ENCODE results near the gene PRKAR2A. TPM values are rescaled to one million over a fixed set of nuclear protein-coding genes. Genes with fewer than 3 reads are reported as not detected.
"Not testable (repeated sequence)": the region's sequence is repeated elsewhere in the genome, so short reads cannot be mapped to it uniquely, and the experiment has no call there.

PRKAR2A gene
- total and polyA plus RNA-seq, 2 donors (not counting 3 experiments of a cell fraction or from before 2014, with no cell fraction given): 8.6 to 69.9 TPM

DNA sequence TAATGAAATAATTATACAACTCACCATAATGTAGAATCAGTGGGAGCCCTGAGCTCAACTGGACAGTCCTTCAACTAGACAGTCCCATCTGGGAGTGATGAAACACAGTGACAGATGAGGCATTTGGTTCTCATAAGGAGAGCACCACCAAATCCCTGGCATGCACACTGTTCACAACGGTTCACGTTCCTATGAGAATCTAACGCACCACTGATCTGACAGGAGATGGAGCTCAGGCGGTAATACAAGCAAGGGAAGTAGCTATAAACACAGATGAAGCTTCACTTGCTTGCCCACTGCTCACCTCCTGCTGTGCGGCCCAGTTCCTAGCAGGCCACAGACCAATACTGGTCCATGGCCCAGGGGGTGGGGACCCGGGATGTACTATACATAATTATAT lies 17.0 kb downstream of the PRKAR2A start:
- H4K20me1 ChIP-seq (replicated peaks; ENCODE audit: control insufficient read depth, extremely low read depth, insufficient read depth, low read length): no peaks in the 10 kb centered on the region
- no peaks in the 10 kb centered on the region for H3K9me1 ChIP-seq (replicated peaks; ENCODE audit: control insufficient read depth, extremely low read depth, insufficient read depth, low read length)
- H3K36me3 ChIP-seq (ENCODE audit: control insufficient read depth in 2 of 2, extremely low read depth in 1 of 2, insufficient read depth in 2 of 2, low read length in 2 of 2): no peaks in the 10 kb centered on the region
- H3K4me1 ChIP-seq (ENCODE audit: control insufficient read depth, extremely low read depth, insufficient read depth, low read length): no peaks in the 10 kb centered on the region
- no peak overlapping the region for H2AFZ ChIP-seq (ENCODE audit: low read depth, low read length)
- H3K27me3 ChIP-seq (ENCODE audit: control insufficient read depth in 2 of 2, insufficient read depth in 2 of 2, low read length in 2 of 2): no peaks in the 10 kb centered on the region
- no TSS peak for BruUV-seq (replicated peaks)
- H3K4me3 ChIP-seq (replicated peaks in 1 of 3; ENCODE audit: insufficient read depth in 1 of 3, low read depth in 1 of 3, low read length in 3 of 3): no peak overlapping the region
- H3K4me2 ChIP-seq (ENCODE audit: insufficient read depth, low read length): no peak overlapping the region
- no peak overlapping the region for H3K9ac ChIP-seq (replicated peaks; ENCODE audit: extremely low read depth, insufficient read depth, low read length)
- POLR2A ChIA-PET: no interaction called here
- dilution Hi-C loops (cut with MboI; ENCODE audit: extremely low pct_ligation_motif_present, low sequenced_read_pairs): no loop called here
- DNase-seq (ENCODE audit: low read depth, low spot score) (no peak), FAIRE-seq (no peak)
- TF ChIP-seq POLR2A (IDR thresholded peaks at IDR 0.05; ENCODE audit: low read depth, low read length) (no peak), POLR2AphosphoS5 (IDR thresholded peaks at IDR 0.05; ENCODE audit: insufficient read depth, low read depth, low read length) (no peak), JUN (IDR thresholded peaks at IDR 0.05; ENCODE audit: borderline replicate concordance, insufficient read depth, insufficient read length, low read depth) (no peak), GATA2 (IDR thresholded peaks at IDR 0.05; ENCODE audit: insufficient read depth, insufficient read length, low read depth, low read length) (no peak), MYC (IDR thresholded peaks at IDR 0.05; ENCODE audit: low read depth, low read length) (no peak), EZH2 (IDR thresholded peaks at IDR 0.05; ENCODE audit: borderline replicate concordance, low read depth, low read length, severe bottlenecking) (no peak), FOS (IDR thresholded peaks at IDR 0.05; ENCODE audit: borderline replicate concordance, insufficient read depth, low read length) (no peak)
- TF ChIP-seq, protein P1, sequence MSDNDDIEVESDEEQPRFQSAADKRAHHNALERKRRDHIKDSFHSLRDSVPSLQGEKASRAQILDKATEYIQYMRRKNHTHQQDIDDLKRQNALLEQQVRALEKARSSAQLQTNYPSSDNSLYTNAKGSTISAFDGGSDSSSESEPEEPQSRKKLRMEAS (IDR thresholded peaks at IDR 0.05; ENCODE audit: insufficient read depth, insufficient read length): no peak
- TF ChIP-seq, protein P2, sequence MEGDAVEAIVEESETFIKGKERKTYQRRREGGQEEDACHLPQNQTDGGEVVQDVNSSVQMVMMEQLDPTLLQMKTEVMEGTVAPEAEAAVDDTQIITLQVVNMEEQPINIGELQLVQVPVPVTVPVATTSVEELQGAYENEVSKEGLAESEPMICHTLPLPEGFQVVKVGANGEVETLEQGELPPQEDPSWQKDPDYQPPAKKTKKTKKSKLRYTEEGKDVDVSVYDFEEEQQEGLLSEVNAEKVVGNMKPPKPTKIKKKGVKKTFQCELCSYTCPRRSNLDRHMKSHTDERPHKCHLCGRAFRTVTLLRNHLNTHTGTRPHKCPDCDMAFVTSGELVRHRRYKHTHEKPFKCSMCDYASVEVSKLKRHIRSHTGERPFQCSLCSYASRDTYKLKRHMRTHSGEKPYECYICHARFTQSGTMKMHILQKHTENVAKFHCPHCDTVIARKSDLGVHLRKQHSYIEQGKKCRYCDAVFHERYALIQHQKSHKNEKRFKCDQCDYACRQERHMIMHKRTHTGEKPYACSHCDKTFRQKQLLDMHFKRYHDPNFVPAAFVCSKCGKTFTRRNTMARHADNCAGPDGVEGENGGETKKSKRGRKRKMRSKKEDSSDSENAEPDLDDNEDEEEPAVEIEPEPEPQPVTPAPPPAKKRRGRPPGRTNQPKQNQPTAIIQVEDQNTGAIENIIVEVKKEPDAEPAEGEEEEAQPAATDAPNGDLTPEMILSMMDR (IDR thresholded peaks at IDR 0.05; ENCODE audit: extremely low read depth in 1 of 2, insufficient read depth in 1 of 2, low read depth in 1 of 2, low read length in 2 of 2): no peak
- H3K79me2 ChIP-seq (ENCODE audit: control insufficient read depth, insufficient read depth, low read length): peaks cover 9% of the 10 kb centered on the region
- H3K27ac ChIP-seq (ENCODE audit: insufficient read depth, low read depth, low read length): no peak overlapping the region
- CTCF ChIA-PET: interaction anchor here (1.1 kb wide), 1 partner anchor 9 kb away, joined by 3 read pairs; no protein-coding TSS in a partner anchor
- intact Hi-C loops (cut with micrococcal nuclease): no loop called here
- H3K9me3 ChIP-seq (replicated peaks; ENCODE audit: control insufficient read depth, insufficient read depth, low read length): no peaks in the 10 kb centered on the region

DNA sequence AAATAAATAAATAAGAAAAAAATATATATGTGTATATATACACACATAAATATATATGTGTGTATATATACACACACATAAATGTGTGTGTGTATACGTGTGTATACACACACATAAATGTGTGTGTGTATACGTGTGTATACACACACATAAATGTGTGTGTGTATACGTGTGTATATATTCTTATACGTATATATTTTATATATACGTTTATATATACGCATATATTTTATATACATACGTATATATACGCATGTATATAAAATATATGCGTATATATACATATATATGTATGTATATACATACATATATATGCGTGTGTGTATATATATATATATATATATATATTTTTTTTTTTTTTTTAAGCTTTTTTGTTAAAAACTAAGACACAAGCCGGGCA lies 18.1 kb downstream of the PRKAR2A start:
- CTCF ChIA-PET: interaction anchor here (2.0 kb wide), 1 partner anchor 89 kb away, joined by 5 read pairs; no protein-coding TSS in a partner anchor
- H3K27me3 ChIP-seq (ENCODE audit: control insufficient read depth in 2 of 2, insufficient read depth in 2 of 2, low read length in 2 of 2); H4K20me1 ChIP-seq (replicated peaks; ENCODE audit: control insufficient read depth, extremely low read depth, insufficient read depth, low read length); H3K9me1 ChIP-seq (replicated peaks; ENCODE audit: control insufficient read depth, extremely low read depth, insufficient read depth, low read length); H3K9ac ChIP-seq (replicated peaks; ENCODE audit: extremely low read depth, insufficient read depth, low read length); H3K27ac ChIP-seq (ENCODE audit: insufficient read depth, low read depth, low read length); DNase-seq (ENCODE audit: low read depth, low spot score); H3K4me1 ChIP-seq (ENCODE audit: control insufficient read depth, extremely low read depth, insufficient read depth, low read length); H3K9me3 ChIP-seq (replicated peaks; ENCODE audit: control insufficient read depth, insufficient read depth, low read length); H3K4me2 ChIP-seq (ENCODE audit: insufficient read depth, low read length); H3K4me3 ChIP-seq (replicated peaks in 1 of 3; ENCODE audit: insufficient read depth in 1 of 3, low read depth in 1 of 3, low read length in 3 of 3); POLR2A ChIA-PET; H3K36me3 ChIP-seq (ENCODE audit: control insufficient read depth in 2 of 2, extremely low read depth in 1 of 2, insufficient read depth in 2 of 2, low read length in 2 of 2); H2AFZ ChIP-seq (ENCODE audit: low read depth, low read length); intact Hi-C loops (cut with micrococcal nuclease); BruUV-seq (replicated peaks); H3K79me2 ChIP-seq (ENCODE audit: control insufficient read depth, insufficient read depth, low read length); FAIRE-seq; dilution Hi-C loops (cut with MboI; ENCODE audit: extremely low pct_ligation_motif_present, low sequenced_read_pairs): not testable (repeated sequence)

DNA sequence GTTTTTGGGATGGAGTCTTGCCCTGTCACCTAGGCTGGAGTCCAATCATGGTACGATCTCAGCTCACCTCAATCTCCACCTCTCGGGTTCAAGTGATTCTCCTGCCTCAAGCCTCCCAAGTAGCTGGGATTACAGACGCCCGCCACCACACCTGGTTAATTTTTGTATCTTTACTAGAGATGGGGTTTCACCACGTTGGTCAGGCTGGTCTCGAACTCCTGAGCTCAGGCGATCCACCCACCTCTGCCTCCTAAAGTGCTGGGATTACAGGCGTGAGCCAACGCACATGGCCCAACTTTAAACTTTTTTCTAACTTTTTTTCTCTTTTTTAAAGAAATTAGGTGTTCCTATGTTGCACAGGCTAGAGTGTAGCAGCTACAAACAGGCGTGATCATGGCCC lies 19.8 kb downstream of the PRKAR2A start:
- H3K4me2 ChIP-seq (ENCODE audit: insufficient read depth, low read length); intact Hi-C loops (cut with micrococcal nuclease); H4K20me1 ChIP-seq (replicated peaks; ENCODE audit: control insufficient read depth, extremely low read depth, insufficient read depth, low read length); H3K79me2 ChIP-seq (ENCODE audit: control insufficient read depth, insufficient read depth, low read length); BruUV-seq (replicated peaks); H3K4me1 ChIP-seq (ENCODE audit: control insufficient read depth, extremely low read depth, insufficient read depth, low read length); DNase-seq (ENCODE audit: low read depth, low spot score); H3K9ac ChIP-seq (replicated peaks; ENCODE audit: extremely low read depth, insufficient read depth, low read length); dilution Hi-C loops (cut with MboI; ENCODE audit: extremely low pct_ligation_motif_present, low sequenced_read_pairs); H3K36me3 ChIP-seq (ENCODE audit: control insufficient read depth in 2 of 2, extremely low read depth in 1 of 2, insufficient read depth in 2 of 2, low read length in 2 of 2); H3K27me3 ChIP-seq (ENCODE audit: control insufficient read depth in 2 of 2, insufficient read depth in 2 of 2, low read length in 2 of 2); H3K9me3 ChIP-seq (replicated peaks; ENCODE audit: control insufficient read depth, insufficient read depth, low read length); H3K9me1 ChIP-seq (replicated peaks; ENCODE audit: control insufficient read depth, extremely low read depth, insufficient read depth, low read length); H3K27ac ChIP-seq (ENCODE audit: insufficient read depth, low read depth, low read length); FAIRE-seq; POLR2A ChIA-PET; H2AFZ ChIP-seq (ENCODE audit: low read depth, low read length); H3K4me3 ChIP-seq (replicated peaks in 1 of 3; ENCODE audit: insufficient read depth in 1 of 3, low read depth in 1 of 3, low read length in 3 of 3): not testable (repeated sequence)
- CTCF ChIA-PET: interaction anchor here (0.9 to 2.0 kb wide), 3 partner anchors 19 to 88 kb away, joined by 3 to 5 read pairs (median 3); no protein-coding TSS in a partner anchor

Measured in endothelial cell of umbilical vein (primary cell).